SK-N-DZ (cell line): ENCODE data around the gene OR8B2. TPM values are rescaled to one million over a fixed set of nuclear protein-coding genes. Genes with fewer than 3 reads are reported as not detected.
A peak's percentile ranks its signal among the peaks of the same experiment; 100 is the strongest.
"Not testable (repeated sequence)": the region's sequence is repeated elsewhere in the genome, so short reads cannot be mapped to it uniquely, and the experiment has no call there.

ENCODE experiments used
- DNase-seq: peaks from one replicate; pipeline ENCODE4 v3.0.0-alpha.2; 2015; ENCODE audit warnings: low spot score
- polyA plus RNA-seq, 2 experiments: library from polyadenylated mRNA; depleted of rRNA; stranded (reverse); fragments of >200 nt; gene quantifications; 2 replicates each; pipeline ENCODE4 v1.2.3, GENCODE V29; 2014

Gene OR8B2, protein sequence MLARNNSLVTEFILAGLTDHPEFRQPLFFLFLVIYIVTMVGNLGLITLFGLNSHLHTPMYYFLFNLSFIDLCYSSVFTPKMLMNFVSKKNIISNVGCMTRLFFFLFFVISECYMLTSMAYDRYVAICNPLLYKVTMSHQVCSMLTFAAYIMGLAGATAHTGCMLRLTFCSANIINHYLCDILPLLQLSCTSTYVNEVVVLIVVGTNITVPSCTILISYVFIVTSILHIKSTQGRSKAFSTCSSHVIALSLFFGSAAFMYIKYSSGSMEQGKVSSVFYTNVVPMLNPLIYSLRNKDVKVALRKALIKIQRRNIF
- not detected in 2 replicates for polyA plus RNA-seq (2014; cell fraction: cytosol; rRNA removed)
- not detected in 2 replicates for polyA plus RNA-seq (2014; cell fraction: nucleus; rRNA removed)

DNA sequence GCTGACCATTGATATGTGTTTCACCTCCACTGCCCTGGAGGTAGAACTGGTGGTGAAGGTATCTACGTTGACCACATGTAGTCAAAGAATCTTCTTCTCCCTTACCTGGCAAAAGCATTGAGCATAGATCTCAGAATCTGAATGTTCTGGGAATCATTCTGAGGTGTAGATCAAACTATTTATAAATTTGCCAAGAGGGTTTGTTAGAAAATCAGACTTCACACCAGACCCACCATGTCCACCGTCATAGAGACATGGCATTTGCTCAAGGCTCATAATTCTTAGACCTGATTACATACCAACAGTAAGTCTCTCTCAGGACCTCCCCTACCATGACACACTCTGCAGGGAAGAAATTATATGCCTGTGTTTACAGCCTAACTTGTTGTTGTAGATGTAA lies at the start of gene OR8B2:
Gene OR8B2, minus strand, starts transcription at position 101 of the 400 bp plus-strand sequence. CDS start 1,156 bp downstream, outside the sequence.
- no peak for DNase-seq

DNA sequence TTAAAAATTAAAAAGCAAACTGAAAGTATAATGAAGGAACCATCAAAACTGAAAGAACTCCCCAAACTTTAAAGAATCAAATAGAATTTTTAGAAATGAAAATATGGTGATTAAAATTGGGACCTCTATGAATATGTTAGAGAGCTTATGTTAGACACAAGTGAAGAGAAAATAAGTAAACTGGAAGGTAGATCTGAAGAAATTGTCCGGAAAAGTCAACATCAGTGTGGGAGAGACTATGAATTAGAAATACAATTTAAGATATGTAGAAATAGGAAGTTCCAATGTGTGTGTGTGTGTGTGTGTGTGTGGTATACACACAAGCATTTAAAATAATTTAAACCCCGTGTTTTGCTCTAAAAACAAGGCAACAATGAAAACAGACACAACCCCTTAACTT lies 45.3 kb upstream of the OR8B2 start:
- no peak for DNase-seq

DNA sequence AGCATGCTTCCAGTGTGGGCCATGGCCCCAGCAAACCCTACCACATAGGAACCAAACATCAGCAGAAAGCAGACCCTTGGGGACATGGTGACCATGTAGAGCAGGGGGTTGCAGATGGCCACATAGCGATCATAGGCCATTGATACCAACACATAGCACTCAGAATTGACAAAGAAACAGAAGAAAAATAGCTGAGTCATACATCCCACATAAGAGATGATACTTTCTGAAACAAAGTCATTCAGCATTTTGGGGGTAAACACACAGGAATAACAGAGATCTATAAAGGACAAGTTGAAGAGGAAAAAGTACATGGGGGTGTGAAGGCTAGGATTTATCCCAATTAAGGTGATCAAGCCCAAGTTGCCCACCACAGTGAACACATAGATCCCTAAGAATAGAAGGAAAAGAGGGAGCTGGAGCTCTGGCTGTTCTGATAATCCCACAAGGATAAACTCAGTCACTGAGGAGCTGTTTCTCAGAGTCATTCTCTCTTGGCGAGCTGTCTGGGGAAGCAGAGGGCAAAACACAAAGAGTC lies 40.2 kb upstream of the OR8B2 start, which contains the start of gene OR8B4:
Gene OR8B4, minus strand, starts transcription at position 488 of the 538 bp plus-strand sequence. Its CDS starts 0 bp downstream, at position 488.
- DNase-seq, result no peak

DNA sequence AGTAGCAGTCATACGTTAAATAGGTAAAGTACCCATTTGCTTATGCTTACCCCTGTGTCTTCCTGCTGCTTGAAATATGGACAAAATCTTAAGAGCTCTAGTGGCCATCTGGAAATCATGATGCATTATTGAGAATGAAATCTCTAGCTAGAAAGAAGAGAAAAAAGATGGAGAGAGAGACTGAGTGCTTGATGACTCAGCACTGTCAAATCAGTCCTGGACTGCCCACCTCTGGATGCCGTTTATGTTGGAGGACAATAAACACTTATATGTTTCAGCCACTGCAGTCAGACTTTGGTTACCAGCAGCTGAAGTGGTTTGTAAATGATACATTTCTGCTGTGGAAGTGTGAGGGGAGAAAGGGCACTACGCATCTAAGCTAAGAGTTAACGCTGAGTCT lies 36.7 kb upstream of the OR8B2 start:
- no peak for DNase-seq

DNA sequence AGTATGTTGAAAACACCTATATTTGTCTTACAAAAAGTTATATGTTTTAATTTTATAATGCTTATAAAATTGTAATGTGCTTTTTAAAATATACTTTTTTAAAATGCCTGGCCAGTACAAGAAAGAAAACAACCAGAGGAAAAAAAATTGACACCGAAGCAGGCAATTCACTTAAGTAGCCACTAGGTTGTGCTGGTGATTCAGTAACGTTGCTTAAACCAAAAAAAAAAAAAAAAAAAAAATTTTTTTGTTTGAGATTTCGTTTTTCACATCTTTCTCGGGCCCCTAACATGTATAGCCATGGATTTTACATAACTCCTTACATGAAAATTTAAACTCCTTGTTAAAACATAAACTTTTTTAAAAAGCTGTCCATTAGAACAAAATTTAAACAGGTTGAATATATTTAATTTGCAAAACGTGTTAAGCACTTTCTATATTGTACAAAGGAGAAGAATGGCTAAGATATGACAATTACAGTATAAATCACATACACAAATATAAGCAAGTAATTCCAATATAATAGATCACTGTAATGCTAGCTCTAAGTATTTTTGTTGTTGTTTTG lies 31.1 kb upstream of the OR8B2 start:
- DNase-seq, result peak; percentile 4

GRCh38 chr11:124409906-124410305 lies 25.6 kb upstream of the OR8B2 start:
- DNase-seq, result no peak

GRCh38 chr11:124405581-124405980 lies 21.3 kb upstream of the OR8B2 start:
- DNase-seq, result no peak

DNA sequence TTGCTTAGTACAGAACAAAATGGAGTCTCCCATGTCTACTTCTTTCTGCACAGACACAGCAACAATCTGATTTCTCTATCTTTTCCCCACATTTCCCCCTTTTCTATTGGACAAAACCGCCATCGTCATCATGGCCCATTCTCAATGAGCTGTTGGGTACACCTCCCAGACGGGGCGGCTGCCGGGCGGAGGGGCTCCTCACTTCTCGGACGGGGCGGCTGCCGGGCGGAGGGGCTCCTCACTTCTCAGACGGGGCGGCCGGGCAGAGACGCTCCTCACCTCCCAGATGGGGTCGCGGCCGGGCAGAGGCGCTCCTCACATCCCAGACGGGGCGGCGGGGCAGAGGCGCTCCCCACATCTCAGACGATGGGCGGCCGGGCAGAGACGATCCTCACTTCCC lies 18.9 kb upstream of the OR8B2 start:
- not testable (repeated sequence) for DNase-seq

- no peak for DNase-seq
Observed at GRCh38 chr11:124402326-124402922, 18.1 kb upstream of the OR8B2 start.

DNA sequence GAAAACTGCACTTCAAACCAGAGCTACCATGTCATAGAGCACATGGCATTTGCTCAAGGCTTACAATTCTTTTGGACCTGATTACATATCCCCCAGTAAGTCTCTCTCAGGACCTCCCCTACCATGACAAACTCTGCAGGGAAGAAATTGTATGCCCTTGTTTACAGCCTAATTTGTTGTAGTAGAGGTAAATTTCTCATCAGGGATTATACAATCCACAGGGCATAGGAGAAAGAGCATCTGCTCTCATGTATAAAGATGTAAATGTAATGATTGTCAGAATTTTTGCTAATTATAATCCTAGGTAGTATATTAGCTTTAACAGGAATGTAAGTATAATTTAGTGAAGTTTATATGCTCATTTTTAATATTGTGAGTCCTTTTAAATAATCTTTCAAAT lies 14.6 kb upstream of the OR8B2 start, which contains the start of gene OR8B3:
Gene OR8B3, minus strand, starts transcription at position 101 of the 400 bp plus-strand sequence. CDS start 1,673 bp downstream, outside the sequence.
- DNase-seq, result no peak

DNA sequence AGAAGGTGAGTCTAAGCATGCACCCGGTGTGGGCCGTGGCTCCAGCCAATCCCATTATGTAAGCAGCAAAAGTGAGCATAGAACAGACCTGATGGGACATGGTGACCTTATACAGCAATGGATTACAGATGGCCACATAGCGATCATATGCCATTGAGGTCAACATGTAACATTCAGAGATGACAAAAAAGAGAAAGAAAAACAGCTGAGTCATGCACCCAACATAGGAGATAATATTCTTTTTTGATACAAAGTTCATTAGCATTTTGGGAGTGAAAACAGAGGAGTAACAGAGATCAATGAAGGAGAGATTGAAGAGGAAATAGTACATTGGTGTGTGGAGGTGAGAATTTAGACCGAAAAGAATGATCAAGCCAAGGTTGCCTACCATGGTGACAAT lies 12.5 kb upstream of the OR8B2 start:
- DNase-seq, result not testable (repeated sequence)

DNA sequence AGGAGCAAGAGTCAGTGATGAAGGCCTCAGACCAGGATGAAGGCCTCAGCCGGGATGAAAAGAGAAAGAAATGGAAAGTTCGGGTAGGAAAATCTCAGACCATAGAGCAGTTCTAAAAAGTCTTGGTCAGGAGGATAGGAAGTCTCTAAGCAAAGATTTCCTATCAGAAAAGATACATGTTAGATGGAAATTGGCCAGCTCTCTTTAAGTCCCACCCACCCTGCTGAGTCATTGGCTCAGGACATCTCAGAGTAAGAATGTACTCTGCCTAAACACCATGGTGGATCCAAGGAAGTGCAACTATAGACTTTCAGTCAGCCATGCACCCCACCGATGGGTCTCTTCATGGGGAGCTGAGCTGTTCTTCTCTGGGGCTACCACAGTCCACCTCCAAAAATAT lies 10.1 kb upstream of the OR8B2 start:
- no peak for DNase-seq

DNA sequence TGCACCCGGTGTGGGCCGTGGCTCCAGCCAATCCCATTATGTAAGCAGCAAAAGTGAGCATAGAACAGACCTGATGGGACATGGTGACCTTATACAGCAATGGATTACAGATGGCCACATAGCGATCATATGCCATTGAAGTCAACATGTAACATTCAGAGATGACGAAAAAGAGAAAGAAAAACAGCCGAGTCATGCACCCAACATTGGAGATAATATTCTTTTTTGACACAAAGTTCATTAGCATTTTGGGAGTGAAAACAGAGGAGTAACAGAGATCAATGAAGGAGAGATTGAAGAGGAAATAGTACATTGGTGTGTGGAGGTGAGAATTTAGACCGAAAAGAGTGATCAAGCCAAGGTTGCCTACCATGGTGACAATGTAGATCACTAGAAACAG lies 1.4 kb downstream of the OR8B2 start:
- DNase-seq, result not testable (repeated sequence)

DNA sequence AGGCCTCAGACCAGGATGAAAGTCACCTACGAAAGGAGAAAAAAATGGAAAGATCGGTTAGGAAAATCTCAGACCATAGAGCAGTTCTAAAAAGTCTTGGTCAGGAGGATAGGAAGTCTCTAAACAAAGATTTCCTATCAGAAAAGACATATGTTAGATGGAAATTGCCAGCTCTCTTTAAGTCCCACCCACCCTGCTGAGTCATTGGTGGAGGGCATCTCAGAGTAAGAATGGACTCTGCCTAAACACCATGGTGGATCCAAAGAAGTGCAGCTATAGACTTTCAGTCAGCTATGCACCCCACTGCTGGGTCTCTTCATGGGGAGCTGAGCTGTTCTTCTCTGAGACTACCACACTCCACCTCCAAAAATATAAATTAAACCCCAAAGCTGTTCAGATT lies 3.7 kb downstream of the OR8B2 start:
- DNase-seq, result no peak

- no peak for DNase-seq
Observed at GRCh38 chr11:124376280-124376679, 8.0 kb downstream of the OR8B2 start.

DNA sequence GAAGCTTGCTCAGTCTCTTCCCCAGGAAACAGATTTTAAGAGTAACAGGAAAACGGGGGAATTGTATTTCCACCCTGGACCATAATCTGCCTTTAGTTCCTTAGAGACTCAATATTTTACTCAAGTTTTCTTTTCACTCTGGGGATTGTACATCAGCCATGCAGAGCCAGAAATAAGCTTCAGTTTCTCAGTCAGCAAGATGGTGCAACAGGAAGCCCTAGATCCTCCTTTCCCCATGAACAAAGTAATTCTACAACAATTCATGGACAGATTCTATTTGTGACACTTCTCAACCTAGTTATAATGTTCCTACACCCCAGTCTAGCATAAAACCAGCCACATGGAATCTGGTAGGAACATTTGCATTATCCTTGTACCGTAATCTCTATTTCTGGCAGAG lies 24.7 kb downstream of the OR8B2 start:
- no peak for DNase-seq

DNA sequence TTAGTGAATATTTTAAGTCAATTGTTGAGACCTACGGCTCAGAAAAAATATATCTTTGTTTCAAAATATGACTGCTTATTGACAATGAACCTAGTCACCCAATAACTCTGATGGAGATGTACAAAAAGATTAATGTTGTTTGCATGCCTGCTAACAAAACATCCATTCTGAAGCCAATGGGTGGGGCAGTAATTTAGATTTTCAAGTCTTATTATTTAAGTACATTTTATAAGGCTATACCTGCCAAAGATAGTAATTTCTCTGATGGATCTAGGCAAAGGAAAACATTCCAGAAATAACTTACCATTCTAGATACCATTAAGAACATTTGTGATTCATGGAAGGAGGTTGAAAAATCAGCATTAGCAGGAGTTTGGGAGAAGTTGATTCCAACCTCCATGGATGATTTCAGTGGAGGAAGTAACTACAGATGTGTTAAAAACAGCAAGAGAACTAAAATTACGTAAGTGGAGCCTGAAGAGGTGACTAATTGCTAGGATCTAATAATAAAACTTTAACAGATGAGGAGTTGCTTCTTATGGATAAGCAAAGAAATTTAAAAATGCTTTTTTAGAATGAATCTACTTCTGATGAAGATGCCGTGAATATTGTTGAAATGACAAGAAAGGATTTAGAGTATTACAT lies 37.9 kb downstream of the OR8B2 start:
- DNase-seq, result no peak

GRCh38 chr11:124344346-124344745 lies 40.0 kb downstream of the OR8B2 start:
- no peak for DNase-seq

- no peak for DNase-seq
Observed at GRCh38 chr11:124340142-124340447, 44.2 kb downstream of the OR8B2 start.

GRCh38 chr11:124339396-124340141 lies 44.7 kb downstream of the OR8B2 start:
- DNase-seq, result no peak
